PC-3 (cell line): Measurements from ENCODE around the gene FRRS1L. TPM values are rescaled to one million over a fixed set of nuclear protein-coding genes. Genes with fewer than 3 reads are reported as not detected.

ENCODE experiments used
- ATAC-seq: fragments of 200-7000 bp; cut with Tn5 transposase; 2 replicates; pipeline ENCODE4 v1.9.1; 2020; ENCODE audit warnings: mild to moderate bottlenecking, moderate library complexity
- BruUV-seq: library from RNA; stranded (reverse); fragments of 400-500 nt; replicated peaks from 2 replicates; lab custom pipeline; 2021; lab: Mats Ljungman, UMichigan
- CTCF ChIA-PET: fragments of 300-600 bp; sonication (Branson Sonifier 250); formaldehyde crosslinking; loops from one replicate; lab custom pipeline; 2022; ENCODE audit warnings: antibody characterized with exemption; lab: Charles Lee
- POLR2A ChIA-PET: fragments of 300-600 bp; sonication (Branson Sonifier 250); formaldehyde crosslinking; loops from one replicate; lab custom pipeline; 2022; ENCODE audit warnings: antibody characterized with exemption; ENCODE audit not compliant: unreplicated experiment; lab: Charles Lee
- DNase-seq: peaks from one replicate; pipeline ENCODE4 v3.0.0-alpha.2; 2015
- H2AFZ ChIP-seq: fragments of 300-600 bp; sonication (generic); 2 replicates; pipeline ENCODE4 v1.6.0; 2016; ENCODE audit warnings: antibody characterized with exemption, low read length
- H3F3A ChIP-seq: fragments of 300-600 bp; sonication (generic); one replicate; pipeline ENCODE4 v1.6.0; 2017; ENCODE audit warnings: antibody characterized with exemption, low read length, control low read depth, mild to moderate bottlenecking; ENCODE audit not compliant: unreplicated experiment
- H3K27ac ChIP-seq: fragments of 300-600 bp; sonication (generic); 2 replicates; pipeline ENCODE4 v1.5.1; 2016; ENCODE audit warnings: mild to moderate bottlenecking, low read length
- H3K27me3 ChIP-seq: fragments of 300-600 bp; sonication (generic); 2 replicates; pipeline ENCODE4 v1.6.1; 2016; ENCODE audit warnings: low read length, mixed read lengths
- H3K36me3 ChIP-seq: fragments of 300-600 bp; sonication (generic); 2 replicates; pipeline ENCODE4 v1.6.1; 2016; ENCODE audit warnings: low read depth, mixed run types, low read length, mixed read lengths
- H3K4me1 ChIP-seq: fragments of 300-600 bp; sonication (generic); 2 replicates; pipeline ENCODE4 v1.5.1; 2016; ENCODE audit warnings: low read length; ENCODE audit not compliant: insufficient read depth
- H3K4me2 ChIP-seq: fragments of 300-600 bp; sonication (generic); 2 replicates; pipeline ENCODE4 v1.6.0; 2016; ENCODE audit warnings: low read length
- H3K4me3 ChIP-seq: fragments of 300-600 bp; sonication (generic); 2 replicates; pipeline ENCODE4 v1.5.1; 2016; ENCODE audit warnings: mild to moderate bottlenecking, low read length, mixed read lengths
- H3K79me2 ChIP-seq: fragments of 300-600 bp; sonication (generic); 2 replicates; pipeline ENCODE4 v1.6.1; 2017; ENCODE audit warnings: low read length, mixed read lengths
- H3K9ac ChIP-seq: fragments of 300-600 bp; sonication (generic); 2 replicates; pipeline ENCODE4 v1.6.0; 2016; ENCODE audit warnings: mild to moderate bottlenecking, low read length
- H3K9me2 ChIP-seq: fragments of 300-600 bp; sonication (generic); replicated peaks from 2 replicates; pipeline ENCODE4 v1.6.1; 2016; ENCODE audit warnings: mixed run types, low read length, mixed read lengths
- H3K9me3 ChIP-seq: fragments of 300-600 bp; sonication (generic); 2 replicates; pipeline ENCODE4 v1.6.1; 2016; ENCODE audit warnings: low read length, mixed read lengths
- H4K20me1 ChIP-seq: fragments of 300-600 bp; sonication (generic); 2 replicates; pipeline ENCODE4 v1.6.1; 2016; ENCODE audit warnings: low read length, mixed read lengths
- EZH2 ChIP-seq: fragments of 300-600 bp; sonication (generic); IDR thresholded peaks from one replicate; pipeline ENCODE4 v1.6.1; 2017; ENCODE audit warnings: antibody characterized with exemption, mild to moderate bottlenecking, low read length; ENCODE audit not compliant: unreplicated experiment
- EZH2phosphoT487 ChIP-seq: fragments of 300-600 bp; sonication (generic); IDR thresholded peaks from 2 replicates; pipeline ENCODE4 v1.6.1; 2018; ENCODE audit warnings: mild to moderate bottlenecking, antibody characterized with exemption, low read length, borderline replicate concordance
- intact Hi-C: fragments of 100-400 bp; cut with micrococcal nuclease; formaldehyde crosslinking; loops from 2 replicates; pipeline ENCODE4 v1.9.0; 2023
- total RNA-seq: library from RNA; depleted of rRNA; stranded (reverse); fragments of >200 nt; gene quantifications from 2 replicates; pipeline ENCODE4 v1.2.3, GENCODE V29; 2014
- TF ChIP-seq, protein P1 (sequence below): fragments of 300-600 bp; sonication (generic); conservative IDR thresholded peaks from 2 replicates; pipeline ENCODE4 v1.5.1; 2017; ENCODE audit warnings: antibody characterized with exemption, low read depth, mild to moderate bottlenecking, low read length

Gene FRRS1L
- total RNA-seq, 1 experiment from 2014 or later, result not detected

DNA sequence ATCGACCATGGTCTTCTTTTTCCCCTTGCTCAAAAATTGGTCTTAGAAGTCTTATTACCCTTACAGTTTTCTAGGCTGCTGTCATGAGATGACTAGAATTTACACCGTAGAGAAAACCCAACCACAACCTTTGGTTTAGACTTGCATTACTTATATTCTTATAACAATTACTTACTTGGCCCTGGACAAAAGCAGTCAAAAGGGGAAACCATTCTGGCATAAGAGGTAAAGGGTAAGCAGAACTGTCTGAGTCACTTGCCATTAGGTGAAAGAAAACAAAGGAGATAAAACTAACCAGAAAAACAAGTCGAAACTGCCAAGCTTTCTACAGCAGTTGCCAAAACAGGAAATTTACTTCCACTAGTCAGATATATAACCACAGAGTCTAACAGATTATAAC lies 65.2 kb downstream of the FRRS1L start:
- Histone ChIP-seq H3K4me2 (peak overlapping the region; percentile 76), H3K79me2 (peaks cover 89% of the 10 kb centered on the region), H3K4me3 (peak overlapping the region; percentile 51; the same call in 1 of the 2 replicates), H3K27me3 (no peaks in the 10 kb centered on the region), H3K36me3 (peaks cover 16% of the 10 kb centered on the region), H3K9me3 (no peaks in the 10 kb centered on the region), H3F3A (peaks cover 6% of the 10 kb centered on the region), H4K20me1 (peaks cover 10% of the 10 kb centered on the region; the same call in 1 of the 2 replicates), H3K9ac (peak overlapping the region; percentile 12; the same call in 1 of the 2 replicates), H3K27ac (peak overlapping the region; percentile 83), H3K4me1 (peaks cover 48% of the 10 kb centered on the region), H3K9me2 (no peaks in the 10 kb centered on the region), H2AFZ (no peak overlapping the region)
- no TSS peak for BruUV-seq
- peak; percentile 90 for DNase-seq
- ChIA-PET POLR2A (interaction anchor here (0.7 kb wide), 1 partner anchor 15 kb away, joined by 4 read pairs; no protein-coding TSS in a partner anchor), CTCF (no interaction called here)
- ATAC-seq, result peak; percentile 85
- intact Hi-C loops, result no loop called here
- TF ChIP-seq EZH2phosphoT487 (no peak), EZH2 (no peak)
- TF ChIP-seq, protein P1, sequence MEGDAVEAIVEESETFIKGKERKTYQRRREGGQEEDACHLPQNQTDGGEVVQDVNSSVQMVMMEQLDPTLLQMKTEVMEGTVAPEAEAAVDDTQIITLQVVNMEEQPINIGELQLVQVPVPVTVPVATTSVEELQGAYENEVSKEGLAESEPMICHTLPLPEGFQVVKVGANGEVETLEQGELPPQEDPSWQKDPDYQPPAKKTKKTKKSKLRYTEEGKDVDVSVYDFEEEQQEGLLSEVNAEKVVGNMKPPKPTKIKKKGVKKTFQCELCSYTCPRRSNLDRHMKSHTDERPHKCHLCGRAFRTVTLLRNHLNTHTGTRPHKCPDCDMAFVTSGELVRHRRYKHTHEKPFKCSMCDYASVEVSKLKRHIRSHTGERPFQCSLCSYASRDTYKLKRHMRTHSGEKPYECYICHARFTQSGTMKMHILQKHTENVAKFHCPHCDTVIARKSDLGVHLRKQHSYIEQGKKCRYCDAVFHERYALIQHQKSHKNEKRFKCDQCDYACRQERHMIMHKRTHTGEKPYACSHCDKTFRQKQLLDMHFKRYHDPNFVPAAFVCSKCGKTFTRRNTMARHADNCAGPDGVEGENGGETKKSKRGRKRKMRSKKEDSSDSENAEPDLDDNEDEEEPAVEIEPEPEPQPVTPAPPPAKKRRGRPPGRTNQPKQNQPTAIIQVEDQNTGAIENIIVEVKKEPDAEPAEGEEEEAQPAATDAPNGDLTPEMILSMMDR, result no peak

DNA sequence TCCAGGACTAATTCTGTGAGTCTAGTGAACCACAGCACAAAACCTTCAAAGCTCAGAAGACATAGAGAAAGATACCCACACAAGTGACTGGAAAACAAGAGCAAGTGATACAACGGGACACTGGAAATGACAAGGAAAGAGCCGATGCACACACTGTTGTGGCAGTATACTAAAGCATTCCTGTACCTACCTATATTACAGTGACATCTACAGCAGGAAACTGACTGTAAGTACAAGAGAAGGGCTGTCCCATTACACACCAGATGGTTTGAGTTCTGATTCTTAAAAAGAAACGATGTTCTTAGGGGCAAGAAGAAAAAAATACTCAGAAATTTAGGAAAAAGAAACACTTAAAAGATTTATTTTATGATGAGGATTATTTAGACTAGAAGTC lies 65.8 kb downstream of the FRRS1L start:
- H3K79me2 ChIP-seq, result peaks cover 89% of the 10 kb centered on the region
- DNase-seq (no peak), ATAC-seq (no peak)
- no peak overlapping the region for H2AFZ ChIP-seq
- no TSS peak for BruUV-seq
- H3K9me2 ChIP-seq, result no peaks in the 10 kb centered on the region
- intact Hi-C loops, result no loop called here
- ChIA-PET POLR2A (no interaction called here), CTCF (no interaction called here)
- peaks cover 16% of the 10 kb centered on the region for H3K36me3 ChIP-seq
- H3K4me2 ChIP-seq, result peak overlapping the region; percentile 76
- peak overlapping the region; percentile 51; the same call in 1 of the 2 replicates for H3K4me3 ChIP-seq
- H3F3A ChIP-seq, result peaks cover 6% of the 10 kb centered on the region
- H3K4me1 ChIP-seq, result peaks cover 48% of the 10 kb centered on the region
- TF ChIP-seq EZH2 (no peak), EZH2phosphoT487 (no peak)
- TF ChIP-seq, protein P1, result no peak
- H3K27ac ChIP-seq, result peak overlapping the region; percentile 83
- H3K9ac ChIP-seq, result peak overlapping the region; percentile 12
- no peaks in the 10 kb centered on the region for H3K9me3 ChIP-seq
- H3K27me3 ChIP-seq, result no peaks in the 10 kb centered on the region
- H4K20me1 ChIP-seq, result peaks cover 10% of the 10 kb centered on the region; the same call in 1 of the 2 replicates

DNA sequence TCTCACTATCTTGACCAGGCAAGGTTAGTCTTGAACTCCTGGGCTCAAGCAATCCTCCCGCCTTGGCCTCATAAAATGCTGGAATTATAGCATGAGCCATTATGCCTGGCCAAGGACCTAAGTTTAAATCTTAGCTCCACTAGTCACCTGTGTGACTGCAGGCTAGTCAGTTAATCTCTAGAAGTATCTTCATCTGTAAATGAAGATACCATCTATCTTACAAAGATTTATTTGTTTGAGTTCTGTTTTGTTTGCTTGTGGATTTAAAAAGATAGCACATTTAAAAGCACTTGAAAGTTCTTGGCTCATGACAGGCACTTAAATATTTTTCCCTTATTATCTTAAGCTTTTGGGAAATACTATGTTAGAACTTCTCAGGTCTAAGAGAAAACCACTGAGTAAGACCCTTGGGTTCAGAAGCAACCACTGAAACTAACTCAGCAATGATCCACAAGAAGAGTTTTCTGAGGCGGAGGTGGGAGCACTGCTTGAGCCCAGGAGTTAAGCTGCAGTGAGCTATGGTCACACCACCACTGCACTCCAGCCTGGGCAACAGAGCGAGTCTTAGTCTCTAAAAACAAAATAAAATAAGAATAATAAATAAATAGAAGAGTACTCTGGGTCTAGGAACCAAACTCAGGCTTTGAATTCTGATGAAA lies 66.4 kb downstream of the FRRS1L start:
- H2AFZ ChIP-seq, result no peak overlapping the region
- peak overlapping the region; percentile 83 for H3K27ac ChIP-seq
- BruUV-seq, result no TSS peak
- peaks cover 6% of the 10 kb centered on the region for H3F3A ChIP-seq
- DNase-seq (no peak), ATAC-seq (no peak)
- H3K36me3 ChIP-seq, result peaks cover 16% of the 10 kb centered on the region
- CTCF ChIA-PET, result no interaction called here
- no peaks in the 10 kb centered on the region for H3K27me3 ChIP-seq
- peak overlapping the region; percentile 76; the same call in 1 of the 2 replicates for H3K4me2 ChIP-seq
- no peaks in the 10 kb centered on the region for H3K9me3 ChIP-seq
- H3K79me2 ChIP-seq, result peaks cover 91% of the 10 kb centered on the region
- 0 out of 2 replicates have a peak overlapping the region, but pooled peaks have one; percentile 12 for H3K9ac ChIP-seq
- no peaks in the 10 kb centered on the region for H3K9me2 ChIP-seq
- POLR2A ChIA-PET, result no interaction called here
- no peak overlapping the region for H3K4me3 ChIP-seq
- H3K4me1 ChIP-seq, result peaks cover 48% of the 10 kb centered on the region
- intact Hi-C loops, result no loop called here
- peaks cover 10% of the 10 kb centered on the region; the same call in 1 of the 2 replicates for H4K20me1 ChIP-seq
- no peak for TF ChIP-seq EZH2phosphoT487
- no peak for TF ChIP-seq EZH2
- TF ChIP-seq, protein P1, result no peak
